COLO668 (cell line): ENCODE measurements around the gene PROS1.
"Not testable (repeated sequence)": the region's sequence is repeated elsewhere in the genome, so short reads cannot be mapped to it uniquely, and the experiment has no call there.

Experiments
- DNase-seq: peaks from one replicate; lab custom pipeline; 2025; ENCODE audit not compliant: unreplicated experiment; lab: John Stamatoyannopoulos, UW

Gene PROS1

GRCh38 chr3:93969997-93970396 is 3.7 kb downstream of the PROS1 start:
- no peak for DNase-seq

- no peak for DNase-seq
These were observed 4.3 kb downstream of the PROS1 start for GRCh38 chr3:93969443-93969842.

GRCh38 chr3:93965106-93965505 is 8.6 kb downstream of the PROS1 start:
- not testable (repeated sequence) for DNase-seq

- no peak for DNase-seq
These were observed 10.9 kb downstream of the PROS1 start for GRCh38 chr3:93962798-93963197.

- no peak for DNase-seq
These were observed 12.2 kb downstream of the PROS1 start for GRCh38 chr3:93961489-93961888.

- DNase-seq, result no peak
These were observed 12.7 kb downstream of the PROS1 start for GRCh38 chr3:93961026-93961425.

- not testable (repeated sequence) for DNase-seq
These were observed 23.7 kb downstream of the PROS1 start for GRCh38 chr3:93949958-93950357.

- not testable (repeated sequence) for DNase-seq
These were observed 36.2 kb downstream of the PROS1 start for GRCh38 chr3:93937485-93937884.

- no peak for DNase-seq
These were observed 37.1 kb downstream of the PROS1 start for GRCh38 chr3:93936549-93936948.

- DNase-seq, result no peak
These were observed 39.2 kb downstream of the PROS1 start for GRCh38 chr3:93934366-93935046.

GRCh38 chr3:93931597-93932229 is 42.0 kb downstream of the PROS1 start:
- DNase-seq, result no peak

- DNase-seq, result no peak
These were observed 43.7 kb downstream of the PROS1 start for GRCh38 chr3:93930041-93930440.

- DNase-seq, result no peak
These were observed 46.9 kb downstream of the PROS1 start for GRCh38 chr3:93926789-93927188.

GRCh38 chr3:93924491-93924890 is 49.2 kb downstream of the PROS1 start:
- DNase-seq, result no peak

- DNase-seq, result no peak
These were observed 50.7 kb downstream of the PROS1 start for GRCh38 chr3:93923006-93923405.

- DNase-seq, result not testable (repeated sequence)
These were observed 56.1 kb downstream of the PROS1 start for GRCh38 chr3:93917546-93918029.

GRCh38 chr3:93913623-93914022 is 60.1 kb downstream of the PROS1 start:
- not testable (repeated sequence) for DNase-seq

GRCh38 chr3:93911206-93911605 is 62.5 kb downstream of the PROS1 start:
- DNase-seq, result no peak

- no peak for DNase-seq
These were observed 63.6 kb downstream of the PROS1 start for GRCh38 chr3:93910097-93910496.

GRCh38 chr3:93907132-93907531 is 66.6 kb downstream of the PROS1 start:
- no peak for DNase-seq

GRCh38 chr3:93906245-93906644 is 67.5 kb downstream of the PROS1 start:
- DNase-seq, result no peak

GRCh38 chr3:93904568-93904967 is 69.1 kb downstream of the PROS1 start:
- no peak for DNase-seq
